K562 (cell line): Measurements from ENCODE around the gene SKAP1. TPM values are rescaled to one million over a fixed set of nuclear protein-coding genes. Genes with fewer than 3 reads are reported as not detected.

Experiments used
- CLOCK ChIP-seq: fragments of 250-450 bp; sonication (Bioruptor Pico); IDR thresholded peaks from 2 replicates; pipeline ENCODE4 v1.4.0; 2020; ENCODE audit warnings: mild to moderate bottlenecking, moderate library complexity, borderline replicate concordance
- CTCF ChIP-seq, 3 experiments: IDR thresholded peaks in 2 of 3; conservative IDR thresholded peaks in 1 of 3; 2 replicates each; pipeline ENCODE4 v1.5.1; 2011 to 2012; ENCODE audit warnings: low read length in 3 of 3, mild to moderate bottlenecking in 3 of 3, control low read depth in 2 of 3, improper control_type of control experiment in 1 of 3, inconsistent platforms in 1 of 3, low read depth in 1 of 3, mixed read lengths in 1 of 3, moderate library complexity in 1 of 3; ENCODE audit not compliant: insufficient read depth in 2 of 3
- ETV5 ChIP-seq: sonication (generic); formaldehyde crosslinking; IDR thresholded peaks from 2 replicates; pipeline ENCODE4 v1.4.0; 2020; ENCODE audit warnings: low read depth, mild to moderate bottlenecking, missing genetic modification reagents
- RBM17 ChIP-seq: fragments of 200-400 bp; formaldehyde crosslinking; IDR thresholded peaks from 2 replicates; pipeline ENCODE4 v1.6.1; 2017; ENCODE audit warnings: low read depth, mild to moderate bottlenecking, low read length, borderline replicate concordance
- SMAD3 ChIP-seq: fragments of 450-650 bp; formaldehyde crosslinking; conservative IDR thresholded peaks from 2 replicates; pipeline ENCODE4 v1.4.0; 2020; ENCODE audit warnings: mild to moderate bottlenecking
- SPI1 ChIP-seq: IDR thresholded peaks from 2 replicates; pipeline ENCODE4 v1.6.1; 2011; ENCODE audit warnings: low read depth, low read length, control low read depth, borderline replicate concordance
- SRSF3 ChIP-seq: fragments of 200-400 bp; formaldehyde crosslinking; IDR thresholded peaks from 2 replicates; pipeline ENCODE4 v1.6.1; 2016; ENCODE audit warnings: mild to moderate bottlenecking, low read length, moderate library complexity; ENCODE audit not compliant: insufficient read depth
- THRAP3 ChIP-seq: fragments of 450-650 bp; IDR thresholded peaks from 2 replicates; pipeline ENCODE4 v1.6.1; 2016; ENCODE audit warnings: mild to moderate bottlenecking, inconsistent platforms, borderline replicate concordance
- WHSC1 ChIP-seq: IDR thresholded peaks from one replicate; pipeline ENCODE4 v1.6.1; 2012; ENCODE audit warnings: low read length, control low read depth, inconsistent platforms
- ZNF134 ChIP-seq: fragments of 250-450 bp; sonication (Bioruptor Pico); conservative IDR thresholded peaks from 2 replicates; pipeline ENCODE4 v1.4.0; 2020
- ZNF3 ChIP-seq: fragments of 250-450 bp; sonication (Bioruptor Pico); IDR thresholded peaks from 2 replicates; pipeline ENCODE4 v1.5.0; 2021; ENCODE audit warnings: mild to moderate bottlenecking, moderate library complexity
- polyA plus RNA-seq, 8 experiments: library from polyadenylated mRNA; depleted of rRNA in 4 of 8; stranded (reverse) in 5 of 8; unstranded in 3 of 8; fragments of >200 nt; fragmentation: Nextera tagmentation in 2 of 8; fragmentation: Illumina TruSeq in 1 of 8; extraction: Ambion mirVana in 2 of 8; extraction: Trizol in 1 of 8; gene quantifications; 2 replicates each; pipeline versions ENCODE4 v1.2.1 to v1.2.3, GENCODE V29; 2011 to 2014; ENCODE audit warnings: inconsistent platforms in 1 of 8, missing spikeins in 1 of 8
- total RNA-seq, 7 experiments: library from RNA; depleted of rRNA in 6 of 7; stranded (reverse); fragments of >200 nt in 6 of 7; fragmentation: Illumina TruSeq in 2 of 7; extraction: Trizol in 2 of 7; gene quantifications; 2 replicates each; pipeline versions ENCODE4 v1.2.1 to v1.2.3, GENCODE V29; 2011 to 2021; ENCODE audit warnings: low replicate concordance in 1 of 7
- TF ChIP-seq, protein P1 (sequence below), 2 experiments: fragments of 450-650 bp; conservative IDR thresholded peaks; 2 replicates each; pipeline ENCODE4 v1.6.1; 2017; ENCODE audit warnings: mild to moderate bottlenecking in 2 of 2, moderate library complexity in 2 of 2

SKAP1 gene
- total and polyA plus RNA-seq, 9 of the 15 experiments (the other 6 are each of a cell fraction or from before 2014, with no cell fraction given), result 0.06 to 0.80 (median 0.10) TPM; not detected in 4

GRCh38 chr17:48351911-48352332, 78.1 kb downstream of the SKAP1 start (continued):
- TF ChIP-seq CTCF (IDR thresholded peaks at IDR 0.05 in 2 of 3, conservative IDR thresholded peaks at IDR 0.05 in 1 of 3; ENCODE audit: insufficient read depth in 2 of 3, low read depth in 1 of 3, low read length in 3 of 3), result peak; percentile 48 to 78 (median 49); a peak in 5 of 6 replicates
- no peak for TF ChIP-seq RBM17
- no peak for TF ChIP-seq SRSF3
- TF ChIP-seq SMAD3, result no peak
- no peak for TF ChIP-seq ZNF3 (CRISPR knock-in tag)
- TF ChIP-seq CLOCK (CRISPR knock-in tag), result no peak
- TF ChIP-seq ETV5 (CRISPR knock-in tag), result no peak
- TF ChIP-seq SPI1, result no peak
- TF ChIP-seq WHSC1, result no peak
- no peak for TF ChIP-seq ZNF134 (CRISPR knock-in tag)
- TF ChIP-seq, protein P1, sequence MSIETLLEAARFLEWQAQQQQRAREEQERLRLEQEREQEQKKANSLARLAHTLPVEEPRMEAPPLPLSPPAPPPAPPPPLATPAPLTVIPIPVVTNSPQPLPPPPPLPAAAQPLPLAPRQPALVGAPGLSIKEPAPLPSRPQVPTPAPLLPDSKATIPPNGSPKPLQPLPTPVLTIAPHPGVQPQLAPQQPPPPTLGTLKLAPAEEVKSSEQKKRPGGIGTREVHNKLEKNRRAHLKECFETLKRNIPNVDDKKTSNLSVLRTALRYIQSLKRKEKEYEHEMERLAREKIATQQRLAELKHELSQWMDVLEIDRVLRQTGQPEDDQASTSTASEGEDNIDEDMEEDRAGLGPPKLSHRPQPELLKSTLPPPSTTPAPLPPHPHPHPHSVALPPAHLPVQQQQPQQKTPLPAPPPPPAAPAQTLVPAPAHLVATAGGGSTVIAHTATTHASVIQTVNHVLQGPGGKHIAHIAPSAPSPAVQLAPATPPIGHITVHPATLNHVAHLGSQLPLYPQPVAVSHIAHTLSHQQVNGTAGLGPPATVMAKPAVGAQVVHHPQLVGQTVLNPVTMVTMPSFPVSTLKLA (conservative IDR thresholded peaks at IDR 0.05), result no peak
- TF ChIP-seq THRAP3, result no peak
